ENCODE measurements around the gene TRIM5.
"Not testable (repeated sequence)": the region's sequence is repeated elsewhere in the genome, so short reads cannot be mapped to it uniquely, and the experiment has no call there.

TRIM5 gene

GRCh38 chr11:5683620-5684019 is 1.3 kb downstream of the TRIM5 start:
- H3K23ac ChIP-seq (ENCODE audit: low read depth, low read length, poor library complexity); H3K18ac ChIP-seq (ENCODE audit: low read length); H2BK12ac ChIP-seq (ENCODE audit: low read length); DNase-seq (ENCODE audit: low spot score); H4K8ac ChIP-seq (ENCODE audit: low read depth, low read length); H3K27me3 ChIP-seq (ENCODE audit: control insufficient read depth in 3 of 3, insufficient read depth in 3 of 3, low read depth in 1 of 3, low read length in 3 of 3); H3K9ac ChIP-seq (ENCODE audit: low read depth, low read length, poor library complexity); H4K91ac ChIP-seq (ENCODE audit: low read depth, low read length, poor library complexity); H2AK5ac ChIP-seq (ENCODE audit: low read depth, low read length); H3K4ac ChIP-seq (ENCODE audit: low read length); H3K9me3 ChIP-seq (replicated peaks in 1 of 2; ENCODE audit: control insufficient read depth in 2 of 2, insufficient read depth in 1 of 2, low read depth in 1 of 2, low read length in 2 of 2); H2BK120ac ChIP-seq (ENCODE audit: low read depth, low read length); H2BK5ac ChIP-seq (ENCODE audit: low read length); H3K79me1 ChIP-seq (ENCODE audit: low read depth, low read length); H3K4me1 ChIP-seq (ENCODE audit: control insufficient read depth in 2 of 2, insufficient read depth in 1 of 2, low read depth in 1 of 2, low read length in 2 of 2); H3K4me3 ChIP-seq (ENCODE audit: low read length in 2 of 2); H2BK15ac ChIP-seq (ENCODE audit: low read length); H3K14ac ChIP-seq (ENCODE audit: low read length); H3K27ac ChIP-seq (replicated peaks; ENCODE audit: low read length); H2AFZ ChIP-seq (ENCODE audit: low read length): not testable (repeated sequence)
- Histone ChIP-seq H3K4me2 (ENCODE audit: insufficient read depth, low read length, poor library complexity, severe bottlenecking) (peak overlapping the region; percentile 3), H3K36me3 (replicated peaks in 1 of 2; ENCODE audit: control insufficient read depth in 2 of 2, insufficient read depth in 2 of 2, low read length in 2 of 2) (peaks cover 7 to 29% of the 10 kb centered on the region in 2 donors)
- no CpG with 5 or more reads among the region's 7 CpGs for WGBS, 2 donors (ENCODE audit: extremely low coverage in 2 of 2, insufficient read length in 2 of 2, insufficient replicate concordance in 1 of 2)

- not testable (repeated sequence) for DNase-seq (ENCODE audit: low spot score); H3K27ac ChIP-seq (replicated peaks; ENCODE audit: low read length)
Observed at GRCh38 chr11:5682890-5683441, 1.9 kb downstream of the TRIM5 start.

GRCh38 chr11:5679811-5680210 is 5.1 kb downstream of the TRIM5 start:
- H4K8ac ChIP-seq (ENCODE audit: low read depth, low read length) = no peak overlapping the region
- DNase-seq (ENCODE audit: low spot score) = no peak
- H3K4me3 ChIP-seq (ENCODE audit: low read length in 2 of 2) = no peak overlapping the region
- no peaks in the 10 kb centered on the region for H3K4me1 ChIP-seq (ENCODE audit: control insufficient read depth in 2 of 2, insufficient read depth in 1 of 2, low read depth in 1 of 2, low read length in 2 of 2)
- H3K36me3 ChIP-seq (replicated peaks in 1 of 2; ENCODE audit: control insufficient read depth in 2 of 2, insufficient read depth in 2 of 2, low read length in 2 of 2) = peaks cover 13 to 45% of the 10 kb centered on the region in 2 donors
- no peak overlapping the region for H2AFZ ChIP-seq (ENCODE audit: low read length)
- no peak overlapping the region for H3K4ac ChIP-seq (ENCODE audit: low read length)
- H3K27me3 ChIP-seq (ENCODE audit: control insufficient read depth in 3 of 3, insufficient read depth in 3 of 3, low read depth in 1 of 3, low read length in 3 of 3) = no peaks in the 10 kb centered on the region
- H3K4me2 ChIP-seq (ENCODE audit: insufficient read depth, low read length, poor library complexity, severe bottlenecking) = no peak overlapping the region
- no peaks in the 10 kb centered on the region for H3K79me1 ChIP-seq (ENCODE audit: low read depth, low read length)
- H4K91ac ChIP-seq (ENCODE audit: low read depth, low read length, poor library complexity) = no peak overlapping the region
- no peak overlapping the region for H2AK5ac ChIP-seq (ENCODE audit: low read depth, low read length)
- no peak overlapping the region for H2BK120ac ChIP-seq (ENCODE audit: low read depth, low read length)
- no peak overlapping the region for H3K18ac ChIP-seq (ENCODE audit: low read length)
- no peak overlapping the region for H2BK12ac ChIP-seq (ENCODE audit: low read length)
- H3K9ac ChIP-seq (ENCODE audit: low read depth, low read length, poor library complexity) = no peak overlapping the region
- H3K27ac ChIP-seq (replicated peaks; ENCODE audit: low read length) = no peak overlapping the region
- no peak overlapping the region for H2BK5ac ChIP-seq (ENCODE audit: low read length)
- H3K23ac ChIP-seq (ENCODE audit: low read depth, low read length, poor library complexity) = no peak overlapping the region
- no peak overlapping the region for H3K14ac ChIP-seq (ENCODE audit: low read length)
- no CpG with 5 or more reads among the region's 7 CpGs for WGBS, 2 donors (ENCODE audit: extremely low coverage in 2 of 2, insufficient read length in 2 of 2, insufficient replicate concordance in 1 of 2)
- no peak overlapping the region for H2BK15ac ChIP-seq (ENCODE audit: low read length)
- peaks cover 6 to 25% of the 10 kb centered on the region in 2 donors for H3K9me3 ChIP-seq (replicated peaks in 1 of 2; ENCODE audit: control insufficient read depth in 2 of 2, insufficient read depth in 1 of 2, low read depth in 1 of 2, low read length in 2 of 2)

More at GRCh38 chr11:5682890-5683441, 1.9 kb downstream of the TRIM5 start:
- H3K23ac ChIP-seq (ENCODE audit: low read depth, low read length, poor library complexity); H3K4ac ChIP-seq (ENCODE audit: low read length); H2BK12ac ChIP-seq (ENCODE audit: low read length); H2AK5ac ChIP-seq (ENCODE audit: low read depth, low read length); H2BK120ac ChIP-seq (ENCODE audit: low read depth, low read length); H2BK15ac ChIP-seq (ENCODE audit: low read length); H3K4me2 ChIP-seq (ENCODE audit: insufficient read depth, low read length, poor library complexity, severe bottlenecking); H3K9ac ChIP-seq (ENCODE audit: low read depth, low read length, poor library complexity); H3K27me3 ChIP-seq (ENCODE audit: control insufficient read depth in 3 of 3, insufficient read depth in 3 of 3, low read depth in 1 of 3, low read length in 3 of 3); H2AFZ ChIP-seq (ENCODE audit: low read length); H3K79me1 ChIP-seq (ENCODE audit: low read depth, low read length); H3K4me3 ChIP-seq (ENCODE audit: low read length in 2 of 2); H3K18ac ChIP-seq (ENCODE audit: low read length); H4K8ac ChIP-seq (ENCODE audit: low read depth, low read length); H3K14ac ChIP-seq (ENCODE audit: low read length); H2BK5ac ChIP-seq (ENCODE audit: low read length); H4K91ac ChIP-seq (ENCODE audit: low read depth, low read length, poor library complexity); H3K4me1 ChIP-seq (ENCODE audit: control insufficient read depth in 2 of 2, insufficient read depth in 1 of 2, low read depth in 1 of 2, low read length in 2 of 2): not testable (repeated sequence)
- Histone ChIP-seq H3K9me3 (replicated peaks in 1 of 2; ENCODE audit: control insufficient read depth in 2 of 2, insufficient read depth in 1 of 2, low read depth in 1 of 2, low read length in 2 of 2) (peaks cover 6 to 15% of the 10 kb centered on the region in 2 donors), H3K36me3 (replicated peaks in 1 of 2; ENCODE audit: control insufficient read depth in 2 of 2, insufficient read depth in 2 of 2, low read length in 2 of 2) (peaks cover 13 to 35% of the 10 kb centered on the region in 2 donors)
- no CpG with 5 or more reads among the region's 33 CpGs for WGBS, 2 donors (ENCODE audit: extremely low coverage in 2 of 2, insufficient read length in 2 of 2, insufficient replicate concordance in 1 of 2)

DNA sequence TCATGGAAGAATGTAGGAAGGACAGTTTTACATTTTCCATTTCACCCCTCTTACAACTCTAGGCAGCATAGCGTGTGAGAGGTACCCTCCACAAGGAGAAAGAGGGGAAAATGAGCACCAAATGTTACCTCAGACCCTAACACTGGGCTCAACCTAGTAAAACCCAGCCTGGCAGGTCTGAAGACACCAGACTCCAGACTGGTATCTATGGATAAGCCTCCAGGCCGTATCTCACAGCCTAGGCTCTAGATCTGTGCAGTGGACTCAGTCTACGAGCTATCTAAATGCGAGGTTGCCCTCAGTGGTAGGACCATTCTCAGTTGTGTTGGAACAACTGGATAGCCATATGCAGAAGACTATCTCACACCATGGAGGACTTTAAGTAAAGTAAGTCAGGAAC is 10.5 kb downstream of the TRIM5 start:
- Histone ChIP-seq H4K8ac (ENCODE audit: low read depth, low read length) (no peak overlapping the region), H4K91ac (ENCODE audit: low read depth, low read length, poor library complexity) (no peak overlapping the region), H3K4me3 (ENCODE audit: low read length in 2 of 2) (no peak overlapping the region), H3K18ac (ENCODE audit: low read length) (no peak overlapping the region), H2BK120ac (ENCODE audit: low read depth, low read length) (no peak overlapping the region), H3K27ac (replicated peaks; ENCODE audit: low read length) (no peak overlapping the region), H2AK5ac (ENCODE audit: low read depth, low read length) (no peak overlapping the region), H3K4ac (ENCODE audit: low read length) (no peak overlapping the region), H3K4me1 (ENCODE audit: control insufficient read depth in 2 of 2, insufficient read depth in 1 of 2, low read depth in 1 of 2, low read length in 2 of 2) (no peaks in the 10 kb centered on the region), H2BK12ac (ENCODE audit: low read length) (no peak overlapping the region), H3K9ac (ENCODE audit: low read depth, low read length, poor library complexity) (no peak overlapping the region), H2BK5ac (ENCODE audit: low read length) (no peak overlapping the region), H3K14ac (ENCODE audit: low read length) (no peak overlapping the region), H3K23ac (ENCODE audit: low read depth, low read length, poor library complexity) (no peak overlapping the region), H3K9me3 (replicated peaks in 1 of 2; ENCODE audit: control insufficient read depth in 2 of 2, insufficient read depth in 1 of 2, low read depth in 1 of 2, low read length in 2 of 2) (peaks cover 2 to 24% of the 10 kb centered on the region in 2 donors), H3K27me3 (ENCODE audit: control insufficient read depth in 3 of 3, insufficient read depth in 3 of 3, low read depth in 1 of 3, low read length in 3 of 3) (no peaks in the 10 kb centered on the region), H3K79me1 (ENCODE audit: low read depth, low read length) (peaks cover 2% of the 10 kb centered on the region), H3K4me2 (ENCODE audit: insufficient read depth, low read length, poor library complexity, severe bottlenecking) (no peak overlapping the region), H2AFZ (ENCODE audit: low read length) (no peak overlapping the region), H3K36me3 (replicated peaks in 1 of 2; ENCODE audit: control insufficient read depth in 2 of 2, insufficient read depth in 2 of 2, low read length in 2 of 2) (peaks cover 9 to 75% of the 10 kb centered on the region in 2 donors), H2BK15ac (ENCODE audit: low read length) (no peak overlapping the region)
- no peak for DNase-seq (ENCODE audit: low spot score)
- WGBS, 2 donors (ENCODE audit: extremely low coverage in 2 of 2, insufficient read length in 2 of 2, insufficient replicate concordance in 1 of 2) = no CpG with 5 or more reads among the region's 4 CpGs
